Stimulated activated CD4-positive, alpha-beta T cell treated with anti-CD3 and anti-CD28 coated beads, Interleukin-1b, Interleukin-23, amount 100 ng/mL, for 4 hours (primary cell): Measurements from ENCODE around the gene SFXN3.

Experiments
- DNase-seq, 2 donors: peaks; one replicate each; pipeline ENCODE4 v3.0.0-alpha.2; 2020; ENCODE audit warnings: low read depth in 2 of 2

Gene SFXN3

DNA sequence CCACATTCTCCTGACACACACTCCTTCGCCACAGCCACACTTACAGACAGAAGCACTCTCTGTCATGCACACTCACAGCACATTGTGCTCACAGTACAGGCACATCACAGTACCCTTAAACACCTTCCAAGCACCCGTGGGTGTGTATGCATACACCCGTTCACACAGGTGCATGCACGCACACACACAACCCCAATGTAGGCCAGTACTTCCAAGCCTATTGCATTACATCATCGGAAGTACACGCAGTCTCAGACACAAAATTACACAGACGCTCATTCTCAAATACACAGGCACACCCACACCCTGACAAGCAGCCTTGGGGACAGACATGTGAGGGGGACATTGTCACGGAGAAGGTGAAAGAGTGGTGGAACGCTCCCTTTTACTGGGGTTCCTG lies 41.9 kb downstream of the SFXN3 start:
- DNase-seq: no peak

DNA sequence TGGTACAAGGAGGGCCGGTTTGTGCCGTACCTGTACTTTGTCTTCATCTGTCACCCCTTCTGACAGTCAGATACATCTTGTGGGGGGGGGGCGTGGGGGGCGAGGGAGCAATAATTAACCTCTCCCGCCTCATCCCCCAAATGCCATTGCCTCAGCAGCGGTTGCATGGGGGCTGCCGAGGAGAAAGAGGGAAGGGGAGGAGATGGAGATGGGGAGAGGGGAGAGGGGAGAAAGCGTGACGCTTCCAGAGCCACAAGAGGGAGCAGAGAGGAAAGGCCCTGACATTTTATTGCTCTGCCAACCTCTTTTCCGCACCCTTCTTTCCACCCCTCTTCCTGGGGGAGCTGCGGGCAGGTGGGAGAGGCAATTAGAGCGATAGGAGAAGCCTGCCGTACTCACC lies 42.6 kb downstream of the SFXN3 start:
- DNase-seq: no peak

DNA sequence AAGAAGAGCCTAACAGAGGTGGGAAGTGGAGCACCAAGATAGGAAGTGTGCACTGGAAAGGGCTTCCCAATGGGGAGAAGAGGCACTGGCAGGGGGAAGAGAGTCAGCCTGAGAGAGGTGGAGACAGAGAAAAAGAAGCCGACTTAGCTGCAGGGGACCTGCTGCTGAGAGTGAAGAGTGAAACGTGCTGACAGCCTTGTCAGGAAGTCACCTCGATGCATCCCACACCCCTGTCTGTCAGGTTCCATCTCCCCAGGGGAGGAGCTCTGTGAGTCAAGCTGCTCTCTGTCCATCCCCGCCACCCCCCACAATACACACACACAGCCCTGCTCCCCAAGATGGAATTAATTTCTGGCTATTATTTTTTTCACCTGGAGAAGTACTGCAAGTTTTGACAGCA lies 44.7 kb downstream of the SFXN3 start:
- no peak for DNase-seq

DNA sequence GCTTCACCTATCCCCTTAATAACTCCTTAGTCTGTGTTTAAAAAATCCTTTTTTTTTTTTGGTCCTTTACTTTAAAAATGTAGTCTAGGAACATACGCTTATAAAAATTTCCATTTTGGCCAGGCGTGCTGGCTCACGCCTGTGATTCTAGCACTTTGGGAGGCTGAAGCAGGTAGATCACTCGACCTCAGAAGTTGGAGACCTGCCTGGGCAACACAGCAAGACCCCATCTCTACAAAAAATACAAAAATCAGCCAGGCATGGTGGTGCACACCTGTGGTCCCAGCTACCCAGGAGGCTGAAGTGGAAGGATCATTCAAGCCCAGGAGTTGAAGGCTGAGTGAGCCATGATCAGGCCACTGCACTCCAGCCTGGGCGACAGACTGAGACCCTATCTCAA lies 45.6 kb downstream of the SFXN3 start:
- DNase-seq: no peak

DNA sequence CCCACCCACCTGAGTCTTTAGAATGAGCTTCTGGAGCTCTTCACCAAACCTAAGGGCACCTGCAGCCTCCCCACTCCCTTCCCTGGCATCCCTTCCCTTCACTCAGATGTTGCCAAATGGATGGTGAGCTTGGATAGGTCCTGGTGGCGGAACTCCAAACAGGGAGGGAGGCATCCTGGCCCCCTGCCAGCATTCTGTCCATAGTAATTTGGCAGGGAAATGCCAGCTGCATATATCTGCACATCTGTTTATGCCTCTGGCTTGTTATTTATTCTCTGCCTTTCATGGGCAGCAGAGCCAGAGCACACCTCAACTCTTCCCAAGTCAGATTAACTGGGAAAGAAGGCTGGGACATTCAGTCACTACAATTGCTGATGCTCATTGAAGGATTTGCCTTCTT lies 48.8 kb downstream of the SFXN3 start:
- DNase-seq: no peak

DNA sequence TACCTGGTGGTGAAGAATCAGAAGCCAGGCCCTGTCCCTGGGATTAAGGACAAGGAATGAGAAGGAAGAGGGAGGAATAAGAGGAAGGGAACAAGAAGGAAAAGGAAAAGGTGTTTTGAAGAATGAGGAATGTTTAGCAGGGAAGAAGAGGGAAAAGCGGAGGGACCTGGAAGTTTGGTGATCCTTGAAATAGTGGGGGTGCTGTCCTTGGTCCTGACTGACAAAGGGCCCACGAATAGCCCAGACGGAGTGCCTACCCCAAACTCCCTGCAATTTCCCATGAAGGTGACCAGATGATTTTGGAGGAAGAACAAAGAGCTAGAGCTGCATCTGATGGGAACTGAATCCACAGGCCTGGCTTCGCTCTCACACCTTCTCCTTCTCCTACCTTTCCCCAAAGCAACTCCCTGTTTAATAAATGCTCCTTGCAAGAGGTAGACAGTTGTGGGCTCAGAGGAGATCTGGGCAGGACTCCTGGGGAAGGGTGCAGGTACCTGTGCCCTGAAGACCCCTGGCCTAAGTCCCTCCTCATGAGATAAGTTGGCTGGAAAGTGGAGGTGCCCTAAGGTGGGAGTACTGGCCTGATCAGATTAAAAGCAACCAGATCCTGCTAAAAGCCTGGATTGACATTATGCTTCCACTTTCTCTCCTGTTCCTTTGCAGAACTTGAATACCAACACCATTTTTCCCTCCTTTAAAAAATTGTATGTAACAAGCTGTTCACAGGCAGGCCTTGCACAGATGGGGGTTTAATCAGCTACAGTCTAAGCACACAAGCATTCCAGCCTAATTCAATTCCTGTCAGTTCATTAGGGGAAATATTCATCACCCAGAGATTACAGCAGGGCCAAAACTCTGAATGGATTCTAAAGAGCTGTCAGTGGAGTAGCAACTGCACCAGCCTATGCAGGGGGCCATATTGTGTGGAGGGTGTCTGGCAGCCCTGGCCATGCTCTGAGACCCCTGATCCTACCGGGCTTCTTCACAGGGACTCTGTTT lies 50.2 kb downstream of the SFXN3 start:
- DNase-seq: no peak

DNA sequence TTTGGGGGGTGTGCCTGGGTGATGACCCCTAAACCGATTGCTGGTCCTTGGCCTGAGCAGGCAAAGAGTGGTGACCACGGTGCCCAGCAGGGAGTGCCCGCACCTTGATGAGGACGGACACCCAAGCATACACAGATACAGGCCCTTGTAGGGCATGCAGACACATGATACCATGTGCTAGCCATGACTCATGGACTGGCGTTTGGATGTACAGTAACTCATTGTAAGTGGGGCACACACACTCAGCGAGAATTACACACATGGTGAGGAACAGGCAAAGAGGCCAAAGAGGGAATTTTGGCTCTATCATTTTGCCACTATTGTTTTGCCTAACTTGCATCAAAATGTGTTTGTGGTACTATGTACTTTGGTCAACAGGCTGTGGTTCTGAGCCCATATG lies 54.8 kb downstream of the SFXN3 start:
- DNase-seq: no peak

DNA sequence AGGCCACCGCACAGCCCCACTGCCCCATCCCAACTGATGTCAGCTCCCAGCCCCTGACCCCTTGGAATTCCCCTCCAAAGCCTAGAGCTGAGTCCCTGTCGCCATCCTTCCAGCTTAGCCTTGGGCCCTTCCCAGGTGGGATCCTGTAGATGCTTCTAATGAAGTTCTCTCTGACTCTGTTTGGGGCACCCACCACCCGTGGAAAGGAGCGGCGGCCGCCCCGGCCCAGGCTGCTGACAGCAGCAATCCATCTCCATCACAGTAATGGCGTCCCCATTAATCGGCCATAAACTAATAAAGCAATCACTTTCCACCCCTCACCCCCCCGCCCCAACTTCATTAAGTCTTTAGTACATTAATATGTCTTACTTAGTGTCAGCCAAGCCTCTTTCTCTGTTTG lies 56.3 kb downstream of the SFXN3 start:
- DNase-seq: no peak

DNA sequence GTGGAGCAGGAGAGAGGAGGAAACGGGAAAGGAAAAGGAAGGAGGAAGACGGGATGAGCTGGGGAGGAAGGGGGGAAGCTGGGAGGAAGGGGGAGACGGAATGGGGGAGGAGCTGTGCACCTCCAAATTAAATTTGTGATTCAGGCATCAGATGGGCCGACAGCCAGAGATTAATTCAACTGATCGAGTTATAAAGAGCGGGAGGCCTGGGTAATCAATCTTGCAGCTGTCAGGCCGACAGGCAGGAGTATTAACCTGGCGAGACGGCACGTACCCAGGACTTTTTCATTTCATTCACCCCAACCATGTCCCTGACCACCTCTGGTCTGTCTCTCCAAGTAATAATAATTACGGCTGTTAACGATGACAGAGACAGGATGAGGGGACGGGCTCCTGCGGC lies 56.9 kb downstream of the SFXN3 start:
- DNase-seq: no peak

DNA sequence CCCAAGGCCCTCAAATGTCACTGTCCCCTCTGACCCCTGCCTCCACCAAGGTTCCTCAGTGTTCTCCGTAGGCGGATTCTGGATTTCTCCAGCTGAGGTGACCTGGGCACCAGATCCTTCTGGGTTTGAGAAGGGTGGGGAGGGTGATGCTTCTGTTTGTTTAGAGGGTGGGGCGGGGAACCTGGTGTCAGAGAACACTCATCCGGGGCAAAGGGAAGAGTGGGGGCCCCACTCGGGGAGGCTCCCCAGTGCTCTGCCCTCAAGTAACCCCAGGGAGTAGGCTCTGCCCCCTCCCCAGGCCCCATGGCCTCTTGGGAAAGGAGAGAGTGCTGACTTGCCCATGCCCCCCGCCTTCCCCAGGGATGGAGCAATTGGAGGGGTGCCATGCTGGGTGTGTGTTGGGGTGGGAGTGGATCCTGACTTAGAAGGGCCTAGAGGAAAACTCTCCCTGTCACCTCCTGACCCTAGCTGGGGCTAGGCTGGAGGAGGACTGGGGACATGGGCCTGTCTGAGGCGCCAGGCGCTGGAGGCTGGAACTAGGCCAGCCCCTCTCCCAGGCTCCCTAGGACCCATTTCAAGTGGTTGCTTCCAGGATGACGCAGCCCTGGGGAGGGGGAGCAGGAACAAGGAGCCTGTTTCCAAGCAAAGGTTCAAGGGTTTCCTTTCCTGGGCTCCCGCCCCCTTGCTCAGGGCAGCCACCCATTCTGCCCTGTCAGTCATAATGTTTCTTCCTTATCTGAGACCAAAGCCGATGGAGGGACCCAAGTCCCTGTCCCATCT lies 58.7 kb downstream of the SFXN3 start:
- no peak for DNase-seq

DNA sequence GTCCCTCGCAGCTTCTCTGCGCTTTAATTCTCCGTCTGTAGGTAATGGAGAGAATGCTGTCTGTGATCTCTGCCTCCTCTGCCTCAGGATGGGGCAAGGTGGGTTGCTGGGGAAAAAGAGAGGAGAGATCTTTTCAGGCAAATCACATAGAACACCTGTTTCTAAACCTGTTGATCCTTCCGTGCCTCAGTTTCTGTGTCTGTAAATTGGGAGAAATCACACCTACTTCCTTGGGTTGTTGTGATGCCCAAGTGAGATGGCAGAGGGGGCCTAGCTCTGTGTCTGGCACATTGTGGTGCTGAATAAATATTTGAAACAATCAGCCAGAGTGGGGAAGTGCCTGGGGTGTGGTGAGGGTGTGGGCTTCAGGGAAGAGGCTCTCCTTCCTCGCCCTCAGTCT lies 59.6 kb downstream of the SFXN3 start:
- no peak for DNase-seq
